NCI-H2196 (cell line): ENCODE measurements around the gene POLE2.
"Not testable (repeated sequence)": the region's sequence is repeated elsewhere in the genome, so short reads cannot be mapped to it uniquely, and the experiment has no call there.

ENCODE experiments used
- DNase-seq: peaks from one replicate; lab custom pipeline; 2025; ENCODE audit not compliant: unreplicated experiment; lab: John Stamatoyannopoulos, UW

The POLE2 gene, protein sequence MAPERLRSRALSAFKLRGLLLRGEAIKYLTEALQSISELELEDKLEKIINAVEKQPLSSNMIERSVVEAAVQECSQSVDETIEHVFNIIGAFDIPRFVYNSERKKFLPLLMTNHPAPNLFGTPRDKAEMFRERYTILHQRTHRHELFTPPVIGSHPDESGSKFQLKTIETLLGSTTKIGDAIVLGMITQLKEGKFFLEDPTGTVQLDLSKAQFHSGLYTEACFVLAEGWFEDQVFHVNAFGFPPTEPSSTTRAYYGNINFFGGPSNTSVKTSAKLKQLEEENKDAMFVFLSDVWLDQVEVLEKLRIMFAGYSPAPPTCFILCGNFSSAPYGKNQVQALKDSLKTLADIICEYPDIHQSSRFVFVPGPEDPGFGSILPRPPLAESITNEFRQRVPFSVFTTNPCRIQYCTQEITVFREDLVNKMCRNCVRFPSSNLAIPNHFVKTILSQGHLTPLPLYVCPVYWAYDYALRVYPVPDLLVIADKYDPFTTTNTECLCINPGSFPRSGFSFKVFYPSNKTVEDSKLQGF

DNA sequence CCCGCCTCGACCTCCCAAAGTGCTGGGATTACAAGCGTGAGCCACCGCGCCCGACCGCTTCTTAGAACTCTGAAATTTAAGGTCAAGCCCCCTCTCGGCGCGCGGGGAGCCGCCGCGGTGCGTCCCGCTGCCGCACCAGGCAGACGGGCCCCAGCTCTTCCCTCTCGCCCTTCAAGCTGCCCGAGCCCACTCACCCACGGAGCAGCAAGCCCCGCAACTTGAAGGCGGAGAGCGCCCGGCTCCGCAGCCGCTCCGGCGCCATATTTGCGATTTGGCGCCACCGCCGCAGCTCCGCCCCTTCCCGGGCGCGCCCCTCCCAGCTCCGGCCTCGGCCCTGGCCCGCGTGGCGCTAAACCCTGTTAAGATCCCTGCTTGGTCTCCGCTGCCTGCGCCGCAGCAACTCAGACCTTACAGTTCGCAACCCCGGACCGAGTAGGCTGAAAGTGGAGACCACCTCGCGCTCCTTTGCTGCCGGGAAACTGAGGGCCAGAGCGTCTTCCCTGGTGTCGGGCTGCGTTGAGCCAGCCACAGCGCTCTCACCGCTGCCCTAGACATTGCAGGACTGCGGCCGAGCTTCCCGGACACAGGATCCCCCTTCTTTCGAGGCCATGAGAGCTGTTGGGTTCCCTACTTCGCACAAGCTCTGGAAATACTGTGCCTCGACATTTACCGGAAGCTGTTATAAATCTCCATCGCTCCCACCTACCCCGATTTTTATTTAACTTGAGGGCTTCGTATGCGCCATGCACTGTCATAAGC lies at the start of gene POLE2:
Gene POLE2, minus strand, starts transcription at position 273 of the 759 bp plus-strand sequence. Its CDS starts 11 bp downstream, at position 262.
- peak; percentile 71 for DNase-seq

- DNase-seq = not testable (repeated sequence)
These were observed 47.7 kb upstream of the POLE2 start for GRCh38 chr14:49735669-49736068.

DNA sequence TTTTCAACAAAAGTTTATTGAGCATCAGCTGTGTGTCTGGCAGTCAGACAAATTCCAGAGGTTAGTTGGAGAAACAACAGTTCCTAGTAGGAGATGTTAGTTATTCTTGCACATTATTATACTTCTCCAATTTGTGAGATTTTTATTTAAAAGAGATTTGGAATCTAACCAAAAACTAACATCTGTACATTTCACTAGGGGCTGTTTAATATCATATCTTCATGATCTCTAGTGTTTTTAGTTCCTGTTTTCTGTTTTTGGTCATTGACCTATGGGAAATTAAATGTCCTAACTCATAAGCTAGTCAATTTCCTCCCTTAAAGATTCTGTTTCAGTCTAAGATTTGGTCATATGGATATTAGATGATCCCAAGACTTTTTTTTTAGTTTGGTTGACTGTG lies 45.8 kb upstream of the POLE2 start:
- DNase-seq = no peak

DNA sequence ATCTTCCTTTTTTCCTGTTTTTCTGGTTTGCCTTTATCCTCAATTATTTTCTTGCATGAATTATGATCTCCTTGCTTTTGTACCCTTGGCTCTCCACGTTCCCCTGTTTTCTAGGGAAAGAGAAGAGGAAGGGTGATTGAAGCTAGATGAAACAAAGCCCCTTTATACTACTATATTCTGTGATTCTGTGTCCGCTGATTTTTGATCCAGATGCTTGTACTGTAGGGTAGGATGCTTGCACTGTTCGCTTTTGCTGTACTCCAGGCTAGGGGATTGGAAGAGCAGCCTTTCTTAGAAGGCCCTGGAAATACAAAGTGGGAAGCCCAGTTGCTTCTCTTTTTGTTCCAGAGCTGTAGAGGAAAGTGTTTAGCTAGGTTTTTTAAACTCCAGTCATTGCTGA lies 44.9 kb upstream of the POLE2 start:
- DNase-seq = no peak

DNA sequence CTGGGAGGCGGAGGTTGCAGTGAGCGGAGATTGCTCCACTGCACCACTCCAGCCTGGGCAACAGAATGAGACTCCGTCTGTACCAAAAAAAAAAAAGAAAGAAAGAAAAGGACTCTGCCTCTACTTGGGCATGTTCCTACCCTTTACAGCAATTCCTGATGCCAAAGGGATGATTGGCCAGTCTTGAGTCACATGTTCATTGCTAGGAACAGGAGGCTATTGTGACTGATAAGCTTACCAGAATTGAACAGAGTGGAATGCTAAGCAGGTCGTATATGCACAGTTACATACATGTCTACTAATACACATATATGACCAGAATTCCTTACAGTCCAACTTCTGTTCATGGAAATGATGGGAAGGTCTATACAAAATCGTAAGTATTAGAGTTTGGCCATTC lies 39.2 kb upstream of the POLE2 start:
- no peak for DNase-seq

DNA sequence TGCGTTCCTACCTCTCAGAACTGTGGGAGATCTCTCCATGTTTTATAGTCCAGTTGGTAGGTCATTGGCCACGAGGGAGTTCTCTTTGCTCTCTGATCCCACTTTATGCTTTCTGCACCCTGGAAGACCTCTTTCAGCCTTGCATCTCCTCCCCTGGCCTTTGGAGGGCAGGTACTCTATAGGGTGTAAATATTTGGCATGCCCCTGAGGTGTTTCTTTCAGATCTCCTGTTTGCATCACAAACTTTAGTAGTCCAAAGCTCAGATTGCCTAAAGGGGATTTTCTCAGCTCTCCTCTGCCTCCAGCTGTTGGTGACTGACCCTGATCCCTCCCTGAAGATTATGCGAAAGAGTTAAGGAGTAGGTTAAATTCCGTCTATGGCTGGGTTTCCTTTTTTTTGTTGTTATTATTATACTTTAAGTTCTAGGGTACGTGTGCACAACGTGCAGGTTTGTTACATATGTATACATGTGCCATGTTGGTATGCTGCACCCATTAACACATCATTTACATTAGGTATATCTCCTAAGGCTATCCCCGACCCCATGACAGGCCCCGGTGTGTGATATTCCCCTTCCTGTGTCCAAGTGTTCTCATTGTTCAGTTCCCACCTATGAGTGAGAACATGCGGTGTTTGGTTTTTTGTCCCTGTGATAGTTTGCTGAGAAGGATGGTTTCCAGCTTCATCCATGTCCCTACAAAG lies 33.9 kb upstream of the POLE2 start:
- not testable (repeated sequence) for DNase-seq

DNA sequence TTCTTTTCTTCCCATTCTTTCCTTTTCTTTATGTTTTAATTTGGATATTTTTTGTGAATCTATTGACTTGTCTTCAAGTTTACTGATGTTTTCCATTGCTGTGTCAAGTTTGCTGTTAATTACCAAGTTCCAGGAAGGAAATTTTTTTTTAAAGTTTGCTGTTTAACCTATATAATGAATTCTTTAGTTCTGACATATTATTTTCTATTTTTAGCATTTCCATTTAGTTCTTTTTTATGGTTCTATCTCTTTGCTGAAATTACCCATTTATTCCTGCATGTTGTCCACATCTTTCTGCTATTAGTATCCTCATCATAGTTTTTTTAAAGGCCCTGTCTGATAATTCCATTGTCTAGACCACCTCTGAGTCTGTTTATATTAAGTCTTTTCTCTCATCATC lies 32.7 kb upstream of the POLE2 start:
- no peak for DNase-seq

DNA sequence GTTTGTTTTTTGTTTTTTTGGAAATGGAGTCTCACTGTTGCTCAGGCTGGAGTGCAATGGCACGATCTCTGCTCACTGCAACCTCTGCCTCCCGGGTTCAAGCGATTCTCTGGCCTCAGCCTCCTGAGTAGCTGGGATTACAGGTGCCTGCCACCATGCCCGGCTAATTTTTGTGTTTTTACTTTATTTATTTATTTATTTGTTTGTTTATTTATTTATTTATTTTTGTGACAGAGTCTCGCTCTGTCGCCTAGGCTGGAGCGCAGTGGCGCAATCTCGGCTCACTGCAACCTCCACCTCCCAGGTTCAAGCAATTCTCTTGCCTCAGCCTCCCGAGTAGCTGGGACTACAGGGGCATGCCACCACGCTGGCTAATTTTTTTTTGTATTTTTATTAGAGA lies 23.0 kb upstream of the POLE2 start:
- not testable (repeated sequence) for DNase-seq

GRCh38 chr14:49704471-49704870 lies 16.5 kb upstream of the POLE2 start:
- DNase-seq = not testable (repeated sequence)

GRCh38 chr14:49703965-49704364 lies 16.0 kb upstream of the POLE2 start:
- DNase-seq = no peak

- DNase-seq = no peak
These were observed 14.7 kb upstream of the POLE2 start for GRCh38 chr14:49702725-49703124.

- not testable (repeated sequence) for DNase-seq
These were observed 5.7 kb upstream of the POLE2 start for GRCh38 chr14:49693735-49694124.

DNA sequence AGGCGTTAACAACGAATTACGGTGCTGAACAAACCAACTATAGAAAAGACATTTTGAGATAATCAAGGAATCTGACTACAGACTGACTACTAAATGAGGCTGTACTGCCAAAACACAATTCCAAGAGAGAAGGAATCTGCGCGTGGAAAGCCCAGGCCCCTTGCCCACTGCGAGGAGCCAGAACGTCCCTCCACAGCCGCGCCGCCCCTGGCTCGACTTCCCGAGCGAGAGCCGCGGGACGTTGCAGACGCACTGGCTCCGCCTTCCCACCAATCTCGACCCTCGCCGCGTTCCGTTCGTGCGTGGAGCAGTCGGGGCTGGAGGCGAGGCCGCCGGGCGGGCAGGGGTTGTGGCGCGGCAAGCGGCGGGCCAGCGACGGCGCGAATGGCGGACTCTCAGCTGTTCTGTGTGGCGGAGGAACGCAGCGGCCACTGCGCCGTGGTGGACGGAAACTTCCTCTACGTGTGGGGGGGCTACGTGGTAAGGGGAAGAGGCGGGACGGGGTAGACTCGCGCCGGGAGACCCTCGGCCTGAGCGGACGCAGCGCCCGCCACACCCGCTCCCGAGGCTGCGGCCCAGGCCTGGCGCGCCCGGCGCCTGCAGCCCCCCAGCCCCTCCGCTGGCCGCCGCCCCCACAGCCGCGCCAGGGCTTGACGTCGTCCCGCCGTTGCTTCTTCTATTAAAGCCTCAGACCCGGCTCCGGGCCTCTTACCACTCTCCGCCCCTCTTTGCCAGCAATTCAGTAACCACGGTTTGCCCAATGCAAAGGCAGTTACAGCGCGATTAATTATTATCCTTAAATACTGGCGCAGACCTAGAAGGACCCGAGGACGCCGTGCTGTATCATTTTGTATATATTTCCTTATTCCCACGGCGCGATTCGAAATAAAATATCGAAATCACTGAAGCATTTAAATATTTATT lies 5.1 kb upstream of the POLE2 start, which contains the start of gene KLHDC1:
Gene KLHDC1, plus strand, starts transcription at position 310 of the 924 bp plus-strand sequence. Its CDS starts 75 bp downstream, at position 385.
- peak; percentile 60 for DNase-seq

DNA sequence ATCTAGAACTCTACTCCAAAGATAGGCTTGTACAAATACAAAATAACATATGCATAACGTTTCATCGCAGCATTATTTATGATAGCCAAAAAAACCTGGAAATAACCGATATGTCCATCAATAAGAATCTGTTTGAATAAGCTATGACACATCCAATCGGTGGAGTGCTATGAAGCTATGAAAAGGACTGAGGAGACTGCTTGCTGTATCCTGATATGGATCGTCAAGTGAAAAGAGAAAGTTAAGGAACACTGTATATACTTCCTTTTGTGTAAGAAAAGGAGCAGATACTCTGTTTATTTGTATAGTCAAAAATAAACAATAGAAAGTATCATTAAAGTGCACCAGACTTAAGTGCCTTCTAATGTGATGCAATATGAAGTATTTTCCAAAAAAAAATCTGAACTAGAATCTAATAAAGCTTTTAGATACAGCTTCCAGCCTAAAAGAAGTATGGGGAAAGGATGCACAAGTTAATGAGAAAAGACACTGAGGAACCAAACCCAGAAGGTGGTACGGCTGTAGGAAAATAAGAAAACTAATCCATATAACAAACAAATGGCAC lies 4.3 kb upstream of the POLE2 start:
- no peak for DNase-seq

GRCh38 chr14:49691031-49691430 lies 3.0 kb upstream of the POLE2 start:
- no peak for DNase-seq

DNA sequence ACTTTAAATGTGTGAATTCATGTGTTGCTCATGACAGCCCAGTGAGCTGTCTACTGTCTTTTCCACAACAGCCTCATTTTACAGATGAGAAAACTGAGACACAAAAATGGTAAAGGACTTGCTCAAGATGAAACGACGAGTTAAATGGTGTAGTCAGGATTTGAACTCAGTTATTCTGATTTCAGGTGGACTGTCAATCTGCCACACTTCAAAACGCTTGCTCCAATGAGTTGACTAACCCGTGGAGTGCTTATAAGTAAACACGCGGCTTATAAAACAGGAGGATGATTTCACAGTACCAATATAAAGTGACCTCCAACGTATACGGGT lies 652 bp upstream of the POLE2 start:
- DNase-seq = no peak

DNA sequence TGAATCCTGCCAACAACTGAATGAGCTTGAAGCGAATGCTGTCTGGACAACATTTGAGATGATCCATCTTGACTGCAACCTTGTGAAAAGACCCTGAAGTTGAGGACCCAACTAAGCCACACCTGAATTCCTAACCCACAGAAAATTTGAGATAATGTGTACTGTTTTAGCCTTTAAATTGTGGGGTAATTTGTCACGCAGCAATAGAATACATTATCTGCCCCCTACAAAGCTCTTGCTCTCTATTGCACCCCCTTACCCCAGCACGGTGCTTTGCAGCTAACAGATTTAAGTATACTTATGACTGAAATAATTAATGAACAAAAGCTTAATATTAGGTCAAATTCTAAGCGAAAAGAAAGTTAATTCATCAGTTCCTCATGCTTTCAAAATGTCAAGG lies 1.6 kb downstream of the POLE2 start:
- no peak for DNase-seq

- DNase-seq = no peak
These were observed 8.7 kb downstream of the POLE2 start for GRCh38 chr14:49679271-49679670.

GRCh38 chr14:49677643-49678042 lies 10.4 kb downstream of the POLE2 start:
- DNase-seq = no peak

- no peak for DNase-seq
These were observed 14.4 kb downstream of the POLE2 start for GRCh38 chr14:49673586-49673985.
